ENCODE measurements around the gene AUTS2.

GRCh38 chr7:69702357-69702756 lies 104.1 kb downstream of the AUTS2 start:
- no peak for TF ChIP-seq CTCF (IDR thresholded peaks at IDR 0.05 in 8 of 11, conservative IDR thresholded peaks at IDR 0.05 in 3 of 11)
- no peak for TF ChIP-seq POLR2A (IDR thresholded peaks at IDR 0.05)

All from spleen (tissue), 7 donors.